SK-N-SH treated with all-trans-retinoic acid at 6 μM for 48 hours (cell line): ENCODE results near the gene METTL22.

ENCODE experiments used
- BACH2 ChIP-seq: fragments of 250-450 bp; sonication (Bioruptor Pico); IDR thresholded peaks from 2 replicates; pipeline ENCODE4 v1.9.0; 2021; ENCODE audit warnings: mild to moderate bottlenecking, borderline replicate concordance
- ISL1 ChIP-seq: fragments of 250-450 bp; sonication (Bioruptor Pico); IDR thresholded peaks from 2 replicates; pipeline ENCODE4 v2.1.2; 2022; ENCODE audit warnings: mild to moderate bottlenecking, moderate library complexity
- OSR1 ChIP-seq: fragments of 250-450 bp; sonication (Bioruptor Pico); IDR thresholded peaks from 2 replicates; pipeline ENCODE4 v1.8.0; 2022; ENCODE audit warnings: moderate library complexity, mild to moderate bottlenecking, inconsistent platforms
- RARB ChIP-seq: fragments of 250-450 bp; sonication (Bioruptor Pico); IDR thresholded peaks from 2 replicates; pipeline ENCODE4 v1.8.0; 2021; ENCODE audit warnings: mild to moderate bottlenecking, moderate library complexity
- ZFP3 ChIP-seq: fragments of 250-450 bp; sonication (Bioruptor Pico); IDR thresholded peaks from 2 replicates; pipeline ENCODE4 v1.5.0; 2020; ENCODE audit warnings: mild to moderate bottlenecking, moderate library complexity
- ZFP30 ChIP-seq: fragments of 450-650 bp; formaldehyde crosslinking; IDR thresholded peaks from 2 replicates; pipeline ENCODE4 v1.5.0; 2022; ENCODE audit warnings: mild to moderate bottlenecking, moderate library complexity
- ZNF565 ChIP-seq: fragments of 450-650 bp; formaldehyde crosslinking; conservative IDR thresholded peaks from 2 replicates; pipeline ENCODE4 v1.5.0; 2020; ENCODE audit warnings: low read depth, mild to moderate bottlenecking, moderate library complexity
- ZNF70 ChIP-seq: fragments of 450-650 bp; formaldehyde crosslinking; IDR thresholded peaks from 2 replicates; pipeline ENCODE4 v1.5.0; 2020; ENCODE audit warnings: mild to moderate bottlenecking, moderate library complexity
- ZNF8 ChIP-seq: fragments of 450-650 bp; formaldehyde crosslinking; IDR thresholded peaks from 2 replicates; pipeline ENCODE4 v1.5.0; 2020; ENCODE audit warnings: mild to moderate bottlenecking, moderate library complexity
- TF ChIP-seq, protein P1 (sequence below): fragments of 250-450 bp; sonication (Bioruptor Pico); IDR thresholded peaks from 2 replicates; pipeline ENCODE4 v1.8.0; 2021; ENCODE audit warnings: low read depth, mild to moderate bottlenecking, moderate library complexity, borderline replicate concordance
- TF ChIP-seq, protein P2 (sequence below): fragments of 250-450 bp; sonication (Bioruptor Pico); IDR thresholded peaks from 2 replicates; pipeline ENCODE4 v1.8.0; 2020; ENCODE audit warnings: mild to moderate bottlenecking, moderate library complexity, borderline replicate concordance
- TF ChIP-seq, protein P3 (sequence below): fragments of 250-450 bp; sonication (Bioruptor Pico); IDR thresholded peaks from 2 replicates; pipeline ENCODE4 v1.5.1; 2020; ENCODE audit warnings: low read depth, mild to moderate bottlenecking, moderate library complexity

DNA sequence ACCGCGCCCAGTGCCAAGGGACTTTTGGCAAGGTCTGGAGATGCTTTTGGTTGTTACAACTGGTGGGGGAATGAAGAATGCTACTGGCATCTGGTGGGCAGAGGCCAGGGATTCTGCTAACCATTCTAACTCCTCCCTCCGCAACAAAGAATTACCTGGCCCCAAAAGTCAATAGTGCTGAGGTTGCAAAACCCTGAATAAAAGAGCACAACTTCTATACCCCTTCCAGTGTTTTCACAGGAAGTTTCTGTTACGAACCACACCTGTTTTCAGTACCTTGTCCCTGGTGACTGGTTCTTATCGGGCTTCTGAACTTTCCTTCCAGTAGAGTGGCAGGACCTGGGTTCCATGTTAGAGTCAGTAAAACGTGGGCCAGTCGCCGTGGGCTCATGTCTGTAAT lies 70.2 kb downstream of the METTL22 start:
- TF ChIP-seq RARB (CRISPR knock-in tag) (no peak), BACH2 (no peak), OSR1 (CRISPR knock-in tag) (no peak), ZFP3 (CRISPR knock-in tag) (no peak), ZNF565 (no peak), ZFP30 (no peak), ZNF8 (CRISPR knock-in tag) (no peak), ISL1 (CRISPR knock-in tag) (no peak), ZNF70 (CRISPR knock-in tag) (no peak)
- TF ChIP-seq, protein P1, sequence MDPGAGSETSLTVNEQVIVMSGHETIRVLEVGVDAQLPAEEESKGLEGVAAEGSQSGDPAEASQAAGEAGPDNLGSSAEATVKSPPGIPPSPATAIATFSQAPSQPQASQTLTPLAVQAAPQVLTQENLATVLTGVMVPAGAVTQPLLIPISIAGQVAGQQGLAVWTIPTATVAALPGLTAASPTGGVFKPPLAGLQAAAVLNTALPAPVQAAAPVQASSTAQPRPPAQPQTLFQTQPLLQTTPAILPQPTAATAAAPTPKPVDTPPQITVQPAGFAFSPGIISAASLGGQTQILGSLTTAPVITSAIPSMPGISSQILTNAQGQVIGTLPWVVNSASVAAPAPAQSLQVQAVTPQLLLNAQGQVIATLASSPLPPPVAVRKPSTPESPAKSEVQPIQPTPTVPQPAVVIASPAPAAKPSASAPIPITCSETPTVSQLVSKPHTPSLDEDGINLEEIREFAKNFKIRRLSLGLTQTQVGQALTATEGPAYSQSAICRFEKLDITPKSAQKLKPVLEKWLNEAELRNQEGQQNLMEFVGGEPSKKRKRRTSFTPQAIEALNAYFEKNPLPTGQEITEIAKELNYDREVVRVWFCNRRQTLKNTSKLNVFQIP (CRISPR knock-in tag), result no peak
- TF ChIP-seq, protein P2, sequence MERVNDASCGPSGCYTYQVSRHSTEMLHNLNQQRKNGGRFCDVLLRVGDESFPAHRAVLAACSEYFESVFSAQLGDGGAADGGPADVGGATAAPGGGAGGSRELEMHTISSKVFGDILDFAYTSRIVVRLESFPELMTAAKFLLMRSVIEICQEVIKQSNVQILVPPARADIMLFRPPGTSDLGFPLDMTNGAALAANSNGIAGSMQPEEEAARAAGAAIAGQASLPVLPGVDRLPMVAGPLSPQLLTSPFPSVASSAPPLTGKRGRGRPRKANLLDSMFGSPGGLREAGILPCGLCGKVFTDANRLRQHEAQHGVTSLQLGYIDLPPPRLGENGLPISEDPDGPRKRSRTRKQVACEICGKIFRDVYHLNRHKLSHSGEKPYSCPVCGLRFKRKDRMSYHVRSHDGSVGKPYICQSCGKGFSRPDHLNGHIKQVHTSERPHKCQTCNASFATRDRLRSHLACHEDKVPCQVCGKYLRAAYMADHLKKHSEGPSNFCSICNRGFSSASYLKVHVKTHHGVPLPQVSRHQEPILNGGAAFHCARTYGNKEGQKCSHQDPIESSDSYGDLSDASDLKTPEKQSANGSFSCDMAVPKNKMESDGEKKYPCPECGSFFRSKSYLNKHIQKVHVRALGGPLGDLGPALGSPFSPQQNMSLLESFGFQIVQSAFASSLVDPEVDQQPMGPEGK (CRISPR knock-in tag), result no peak
- TF ChIP-seq, protein P3, sequence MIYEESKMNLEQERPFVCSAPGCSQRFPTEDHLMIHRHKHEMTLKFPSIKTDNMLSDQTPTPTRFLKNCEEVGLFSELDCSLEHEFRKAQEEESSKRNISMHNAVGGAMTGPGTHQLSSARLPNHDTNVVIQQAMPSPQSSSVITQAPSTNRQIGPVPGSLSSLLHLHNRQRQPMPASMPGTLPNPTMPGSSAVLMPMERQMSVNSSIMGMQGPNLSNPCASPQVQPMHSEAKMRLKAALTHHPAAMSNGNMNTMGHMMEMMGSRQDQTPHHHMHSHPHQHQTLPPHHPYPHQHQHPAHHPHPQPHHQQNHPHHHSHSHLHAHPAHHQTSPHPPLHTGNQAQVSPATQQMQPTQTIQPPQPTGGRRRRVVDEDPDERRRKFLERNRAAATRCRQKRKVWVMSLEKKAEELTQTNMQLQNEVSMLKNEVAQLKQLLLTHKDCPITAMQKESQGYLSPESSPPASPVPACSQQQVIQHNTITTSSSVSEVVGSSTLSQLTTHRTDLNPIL (CRISPR knock-in tag), result no peak
